Superior temporal gyrus (tissue), 1 donor: ENCODE results near the gene ITGAL.
A peak's percentile ranks its signal among the peaks of the same experiment; 100 is the strongest.
"Not testable (repeated sequence)": the region's sequence is repeated elsewhere in the genome, so short reads cannot be mapped to it uniquely, and the experiment has no call there.

ENCODE experiments used
- DNase-seq: peaks from one replicate; pipeline ENCODE4 v3.0.0-alpha.2; 2016; ENCODE audit errors: extremely low spot score

ITGAL gene

DNA sequence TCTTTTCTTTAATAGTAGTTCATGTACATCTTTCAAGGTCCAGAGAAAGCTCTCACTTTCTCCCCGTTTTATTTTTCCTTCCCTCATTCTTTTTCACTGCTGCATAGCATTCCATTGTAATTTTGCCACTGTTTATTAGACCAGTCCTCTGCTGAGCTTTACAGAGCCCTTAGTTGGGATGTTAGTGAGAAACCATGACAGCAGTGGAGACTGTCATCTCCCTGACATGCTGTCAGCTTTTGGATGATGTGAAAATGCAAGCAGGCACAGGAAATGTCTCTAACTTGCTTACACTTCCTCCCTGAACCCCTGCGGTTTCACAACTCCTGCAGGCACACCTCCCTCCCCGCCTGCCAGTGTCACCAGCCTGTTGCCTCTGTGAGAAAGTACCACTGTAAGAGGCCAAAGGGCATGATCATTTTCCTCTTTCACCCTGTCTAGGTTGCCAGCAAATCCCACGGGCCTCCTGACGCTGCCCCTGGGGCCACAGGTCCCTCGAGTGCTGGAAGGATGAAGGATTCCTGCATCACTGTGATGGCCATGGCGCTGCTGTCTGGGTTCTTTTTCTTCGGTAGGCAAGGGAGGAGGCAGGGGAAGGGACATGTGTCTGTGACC lies at the start of gene ITGAL:
Gene ITGAL (plus strand): TSS at position 415 of the 615 bp plus-strand sequence. CDS start 96 bp downstream, at position 511.
- DNase-seq: no peak

DNA sequence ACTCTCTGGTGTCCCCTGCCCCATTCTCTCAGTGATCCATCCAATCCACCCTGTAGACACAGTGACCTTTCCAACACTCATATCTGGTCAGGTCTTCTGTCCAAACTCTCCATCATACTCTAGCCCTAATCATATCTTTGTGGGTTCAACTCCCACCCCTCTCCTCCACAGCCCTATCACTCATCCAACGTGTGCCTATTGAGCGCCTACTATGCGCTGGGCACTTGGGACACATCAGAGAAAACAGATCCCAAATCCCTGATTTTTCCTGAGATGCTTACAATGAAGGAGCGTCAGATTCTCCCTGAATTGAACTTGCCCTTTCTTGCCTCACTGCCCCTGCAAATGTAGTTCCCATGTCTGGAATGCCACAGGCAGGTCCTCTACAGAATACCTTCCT lies 44.5 kb upstream of the ITGAL start:
- no peak for DNase-seq

DNA sequence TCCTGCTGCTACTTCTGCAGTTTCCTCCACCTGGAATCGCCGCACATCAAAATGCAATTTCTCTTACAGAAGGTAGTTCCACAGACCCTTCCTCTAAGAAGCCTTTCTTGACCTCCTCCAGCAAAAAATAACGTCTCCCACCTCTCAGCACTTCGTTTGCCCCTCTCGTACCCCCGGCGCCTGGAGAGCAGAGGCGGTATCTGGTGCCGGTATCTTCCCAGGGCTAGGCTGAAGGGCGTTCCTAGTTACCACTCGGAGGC lies 43.2 kb upstream of the ITGAL start:
- no peak for DNase-seq

DNA sequence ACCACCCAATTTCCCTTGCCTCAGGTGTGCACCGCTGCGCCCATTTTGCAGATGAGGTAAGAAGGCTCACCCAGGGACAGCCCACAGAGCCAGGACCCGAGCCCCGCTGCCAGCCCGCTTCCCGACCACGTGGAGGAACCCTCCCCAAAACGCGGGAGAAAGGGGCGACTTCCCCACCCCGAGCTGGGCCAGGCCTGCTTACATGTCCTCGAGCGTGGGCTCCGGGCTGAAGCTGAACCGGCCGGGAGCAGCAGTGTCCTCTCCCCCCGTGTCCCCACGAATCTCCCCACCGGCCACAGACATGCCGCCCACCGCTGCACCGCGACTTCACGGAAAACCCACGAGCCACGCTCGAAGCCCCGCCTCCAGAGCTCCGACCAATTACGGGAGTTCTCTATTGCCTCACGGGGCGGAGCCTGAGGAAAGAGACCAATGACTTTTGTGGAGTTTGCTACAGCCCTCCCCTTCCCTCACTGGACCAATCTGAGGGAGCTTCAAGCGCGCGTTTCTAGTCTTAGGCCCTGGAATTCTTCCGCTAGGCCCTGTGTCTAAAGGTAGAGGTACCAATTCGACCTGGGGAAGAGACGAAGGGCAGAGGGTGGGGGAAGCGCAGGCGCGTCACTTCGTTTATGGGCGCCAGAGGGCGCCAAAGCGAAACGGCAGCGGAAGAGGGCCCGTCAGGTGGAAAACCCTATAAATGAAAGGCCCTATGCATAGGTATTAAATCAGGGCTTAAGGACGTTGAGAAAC lies 42.7 kb upstream of the ITGAL start, which contains the start of gene DCTPP1:
Gene DCTPP1 (minus strand): TSS at position 353 of the 750 bp plus-strand sequence. CDS start 50 bp downstream, at position 303.
- peak; percentile 99 for DNase-seq

DNA sequence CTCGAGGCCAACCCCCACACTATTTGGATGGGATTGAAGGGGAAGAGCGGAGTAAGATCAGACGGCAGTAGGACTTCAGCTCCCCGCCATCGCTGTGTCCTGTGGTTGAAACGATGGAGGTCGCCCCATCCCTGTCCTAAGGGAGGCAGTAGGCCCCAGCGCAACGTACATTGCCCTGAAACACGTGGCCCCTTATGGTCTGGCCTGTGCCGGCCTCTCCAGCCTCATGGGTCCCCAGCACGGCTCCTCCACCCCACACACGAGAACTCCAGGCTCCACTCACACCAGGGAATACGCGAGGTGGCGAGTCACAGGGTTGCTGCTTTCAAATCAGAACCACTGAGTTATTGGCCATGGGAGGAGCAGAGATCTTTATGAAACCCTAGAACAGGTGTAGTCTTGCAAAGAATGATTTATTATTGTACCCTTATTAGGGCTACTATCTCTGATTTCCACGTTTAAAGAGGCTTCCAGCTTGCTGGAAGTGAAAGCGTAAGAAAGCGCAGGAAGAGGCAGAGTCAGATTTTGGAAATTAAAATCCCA lies 42.0 kb upstream of the ITGAL start:
- DNase-seq: no peak

- DNase-seq: no peak
Observed at GRCh38 chr16:30434852-30435251, 37.7 kb upstream of the ITGAL start.

- DNase-seq: no peak
Observed at GRCh38 chr16:30437511-30438046, 35.0 kb upstream of the ITGAL start.

GRCh38 chr16:30438835-30439234 lies 33.7 kb upstream of the ITGAL start:
- DNase-seq: no peak

- DNase-seq: no peak
Observed at GRCh38 chr16:30439720-30440348, 32.7 kb upstream of the ITGAL start.

DNA sequence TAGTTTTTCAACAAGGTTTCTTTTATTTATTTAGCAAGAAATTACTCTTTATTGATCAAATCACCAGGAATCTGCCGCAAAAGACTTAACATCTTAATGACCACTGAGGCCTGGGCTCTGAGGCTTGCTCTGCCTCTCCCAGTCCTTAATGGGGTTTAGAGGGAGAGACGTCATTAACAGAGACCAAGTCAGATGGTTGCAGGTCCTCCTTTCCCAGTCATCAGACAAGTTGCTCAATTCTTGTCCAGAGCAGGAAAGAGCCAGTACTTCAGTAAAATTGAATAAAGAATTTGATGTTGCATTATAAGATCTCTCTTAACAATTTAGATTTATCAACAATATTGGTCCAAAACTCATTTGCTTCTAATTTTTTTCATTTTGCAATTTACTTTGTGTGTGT lies 28.9 kb upstream of the ITGAL start:
- DNase-seq: no peak

GRCh38 chr16:30444231-30445148 lies 28.1 kb upstream of the ITGAL start:
- DNase-seq: no peak

DNA sequence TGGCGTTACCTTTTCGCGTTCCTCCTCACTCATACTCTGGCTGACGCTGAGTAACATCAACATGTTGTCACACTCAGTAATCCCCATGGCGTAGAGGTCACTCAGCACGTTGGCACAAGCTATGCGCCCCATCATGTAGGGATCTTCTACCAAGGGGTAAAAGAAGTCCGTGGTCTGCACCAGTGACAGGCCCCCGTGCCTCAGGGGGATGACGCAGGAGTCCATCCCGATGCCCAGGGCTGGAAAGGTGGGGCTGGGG lies 27.5 kb upstream of the ITGAL start:
- DNase-seq: no peak

DNA sequence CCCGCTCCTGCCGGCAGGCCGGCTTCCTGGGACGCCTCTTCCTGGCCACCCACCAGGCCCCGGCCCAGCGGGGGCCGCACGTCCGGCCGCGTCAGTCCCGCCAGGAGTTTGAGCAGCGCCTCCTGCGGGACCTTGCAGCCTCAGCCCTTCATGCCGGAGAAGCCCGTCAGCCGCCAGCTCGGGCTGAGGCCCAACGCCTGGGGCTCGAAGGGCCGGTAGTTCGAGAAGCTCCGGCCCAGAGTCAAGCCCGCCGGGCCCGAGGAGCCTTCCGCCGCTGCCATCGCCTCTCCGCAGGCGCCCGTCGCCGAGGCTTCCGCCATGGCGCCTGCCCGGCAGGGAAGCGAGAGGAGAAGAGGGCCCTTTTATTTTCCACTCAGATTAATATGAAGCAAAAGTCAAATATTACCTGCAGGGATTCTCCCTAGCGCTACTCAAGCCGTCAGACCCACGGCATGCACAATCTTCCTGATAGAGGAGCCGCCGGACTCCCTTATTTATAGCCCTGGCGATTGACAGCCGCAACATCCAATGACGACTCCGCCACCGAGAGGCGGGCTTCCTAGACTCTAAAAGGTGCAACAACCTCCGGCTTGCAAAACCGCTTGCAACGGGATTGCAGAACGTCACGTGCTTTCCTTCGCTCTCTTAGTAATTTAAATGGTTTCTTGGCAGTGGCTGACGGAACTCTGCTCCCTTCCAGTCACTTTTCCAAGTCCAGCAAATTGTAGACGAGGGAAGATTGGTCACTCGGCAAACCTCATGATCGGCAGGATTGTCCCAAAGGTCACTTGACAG lies 26.9 kb upstream of the ITGAL start, which contains the start of gene SEPHS2:
Gene SEPHS2 (minus strand): TSS at position 467 of the 795 bp plus-strand sequence. CDS start 147 bp downstream, at position 320.
- peak; percentile 99 for DNase-seq

DNA sequence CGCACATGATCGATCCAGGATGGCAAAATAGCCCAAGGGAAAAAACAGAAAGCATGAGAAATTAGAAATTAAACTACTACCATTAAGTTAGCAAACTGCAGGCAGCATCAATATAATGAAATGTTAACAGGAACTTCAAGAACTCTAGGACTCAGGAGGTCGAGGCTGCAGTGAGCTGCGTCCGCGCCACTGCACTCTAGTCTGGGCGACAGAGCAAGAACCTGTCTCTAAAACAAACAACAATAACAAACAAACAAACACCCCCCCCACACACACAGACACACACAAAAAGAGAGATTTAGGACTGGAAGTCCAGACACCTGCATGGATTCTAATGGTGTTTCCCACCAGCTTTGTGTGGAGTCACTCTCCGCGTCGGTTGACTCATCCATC lies 26.3 kb upstream of the ITGAL start:
- no peak for DNase-seq

GRCh38 chr16:30447512-30448226 lies 24.9 kb upstream of the ITGAL start:
- no peak for DNase-seq

GRCh38 chr16:30449116-30449435 lies 23.5 kb upstream of the ITGAL start:
- DNase-seq: no peak

GRCh38 chr16:30452709-30453580 lies 19.6 kb upstream of the ITGAL start:
- not testable (repeated sequence) for DNase-seq

- DNase-seq: no peak
Observed at GRCh38 chr16:30456302-30456701, 16.2 kb upstream of the ITGAL start.

DNA sequence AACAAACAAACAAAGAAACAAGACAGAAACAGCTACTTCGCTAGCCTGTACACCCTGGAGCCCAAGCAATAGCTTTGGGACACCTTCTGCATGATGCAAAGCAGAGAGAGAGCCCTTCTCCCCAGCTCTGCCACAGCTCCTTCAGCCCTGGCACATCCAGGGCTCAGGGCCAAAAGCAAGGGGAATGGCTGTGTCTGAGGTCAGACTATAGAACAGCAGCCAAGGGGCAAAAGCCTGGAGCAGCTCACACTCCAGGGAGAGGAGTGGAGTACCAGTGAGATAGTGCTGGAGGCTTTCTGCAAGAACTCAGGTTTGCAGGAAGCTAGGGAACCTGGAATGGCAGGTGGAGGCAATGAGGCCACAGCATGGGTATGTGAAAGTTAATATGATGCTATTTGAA lies 15.3 kb upstream of the ITGAL start:
- no peak for DNase-seq
